Nephron (organoid): ENCODE results near the gene TXNDC9.
"Not testable (repeated sequence)": the region's sequence is repeated elsewhere in the genome, so short reads cannot be mapped to it uniquely, and the experiment has no call there.

Experiments
- H3K27ac Mint-ChIP-seq, 3 experiments: 2 replicates each; pipeline ENCODE4 v1.8.0; 2020; ENCODE audit warnings: mixed read lengths in 3 of 3, mild to moderate bottlenecking in 2 of 3, moderate library complexity in 1 of 3
- H3K27me3 Mint-ChIP-seq: 2 replicates; pipeline ENCODE4 v1.8.0; 2021; ENCODE audit warnings: low read depth, mild to moderate bottlenecking, moderate library complexity, mixed read lengths
- H3K36me3 Mint-ChIP-seq: 2 replicates; pipeline ENCODE4 v1.8.0; 2020; ENCODE audit warnings: low read depth, mixed read lengths
- H3K4me1 Mint-ChIP-seq: 2 replicates; pipeline ENCODE4 v1.8.0; 2020; ENCODE audit warnings: mixed read lengths
- H3K4me3 Mint-ChIP-seq, 3 experiments: 2 replicates each; pipeline ENCODE4 v1.8.0; 2020; ENCODE audit warnings: mild to moderate bottlenecking in 3 of 3, mixed read lengths in 3 of 3, moderate library complexity in 2 of 3
- H3K9me3 Mint-ChIP-seq: 2 replicates; pipeline ENCODE4 v1.8.0; 2020; ENCODE audit warnings: mixed read lengths
- TF ChIP-seq, protein P1 (sequence below), 3 experiments: fragments of 200-600 bp; sonication (generic); IDR thresholded peaks; one replicate each; pipeline ENCODE4 v1.5.0; 2021; ENCODE audit warnings: antibody characterized with exemption in 3 of 3; ENCODE audit not compliant: unreplicated experiment in 3 of 3

Gene TXNDC9

DNA sequence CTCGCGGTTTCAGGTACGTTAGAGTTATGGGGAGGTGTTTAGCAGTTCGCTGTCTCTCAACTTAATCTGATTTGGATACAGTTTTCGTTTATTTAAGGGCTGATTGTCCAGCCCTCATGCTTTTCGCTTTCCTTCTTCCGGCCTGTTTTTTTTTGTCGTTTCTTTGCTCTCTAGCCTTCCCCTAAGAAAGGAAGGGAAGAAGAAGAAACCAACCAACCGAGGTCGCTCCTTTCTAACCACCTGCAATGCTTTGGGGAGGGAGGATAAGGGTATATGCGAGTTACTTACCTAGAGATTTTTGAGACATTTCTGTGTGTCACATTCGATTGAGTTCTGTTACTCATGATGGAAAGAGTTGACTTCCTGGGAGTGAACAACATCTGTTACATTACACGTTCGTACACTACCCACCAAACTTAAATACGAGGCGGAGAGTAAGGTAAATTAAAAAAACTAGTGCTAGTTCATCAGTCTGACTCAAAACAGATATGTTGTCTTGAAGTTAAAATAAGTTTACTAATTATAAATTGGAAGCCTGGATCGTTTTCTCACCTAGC is 2.0 kb upstream of the TXNDC9 start:
- Mint-ChIP-seq H3K9me3 (no peaks in the 10 kb centered on the region), H3K36me3 (peaks cover under 1% of the 10 kb centered on the region), H3K27me3 (no peaks in the 10 kb centered on the region), H3K4me1 (peaks cover 6% of the 10 kb centered on the region), H3K4me3 (no peak overlapping the region), H3K27ac (no peak overlapping the region)
- TF ChIP-seq, protein P1, sequence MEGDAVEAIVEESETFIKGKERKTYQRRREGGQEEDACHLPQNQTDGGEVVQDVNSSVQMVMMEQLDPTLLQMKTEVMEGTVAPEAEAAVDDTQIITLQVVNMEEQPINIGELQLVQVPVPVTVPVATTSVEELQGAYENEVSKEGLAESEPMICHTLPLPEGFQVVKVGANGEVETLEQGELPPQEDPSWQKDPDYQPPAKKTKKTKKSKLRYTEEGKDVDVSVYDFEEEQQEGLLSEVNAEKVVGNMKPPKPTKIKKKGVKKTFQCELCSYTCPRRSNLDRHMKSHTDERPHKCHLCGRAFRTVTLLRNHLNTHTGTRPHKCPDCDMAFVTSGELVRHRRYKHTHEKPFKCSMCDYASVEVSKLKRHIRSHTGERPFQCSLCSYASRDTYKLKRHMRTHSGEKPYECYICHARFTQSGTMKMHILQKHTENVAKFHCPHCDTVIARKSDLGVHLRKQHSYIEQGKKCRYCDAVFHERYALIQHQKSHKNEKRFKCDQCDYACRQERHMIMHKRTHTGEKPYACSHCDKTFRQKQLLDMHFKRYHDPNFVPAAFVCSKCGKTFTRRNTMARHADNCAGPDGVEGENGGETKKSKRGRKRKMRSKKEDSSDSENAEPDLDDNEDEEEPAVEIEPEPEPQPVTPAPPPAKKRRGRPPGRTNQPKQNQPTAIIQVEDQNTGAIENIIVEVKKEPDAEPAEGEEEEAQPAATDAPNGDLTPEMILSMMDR (IDR thresholded peaks at IDR 0.05; ENCODE audit: unreplicated experiment in 3 of 3), result no peak

GRCh38 chr2:99337113-99338028 is 1.2 kb upstream of the TXNDC9 start, which contains the start of gene EIF5B:
TSS of gene EIF5B (plus strand) at chr2:99337389. CDS start at chr2:99337555, 166 bp downstream.
- Mint-ChIP-seq H3K4me3 (no peak within 1 kb of the TSS), H3K27me3 (no peaks in the 10 kb centered on the region), H3K27ac (no peak within 1 kb of the TSS), H3K9me3 (no peaks in the 10 kb centered on the region), H3K4me1 (peaks cover 6% of the 10 kb centered on the region), H3K36me3 (peaks cover 8% of the 10 kb centered on the region)
- TF ChIP-seq, protein P1 (IDR thresholded peaks at IDR 0.05; ENCODE audit: unreplicated experiment in 3 of 3), result peak; percentile 63 to 74 (median 65)

DNA sequence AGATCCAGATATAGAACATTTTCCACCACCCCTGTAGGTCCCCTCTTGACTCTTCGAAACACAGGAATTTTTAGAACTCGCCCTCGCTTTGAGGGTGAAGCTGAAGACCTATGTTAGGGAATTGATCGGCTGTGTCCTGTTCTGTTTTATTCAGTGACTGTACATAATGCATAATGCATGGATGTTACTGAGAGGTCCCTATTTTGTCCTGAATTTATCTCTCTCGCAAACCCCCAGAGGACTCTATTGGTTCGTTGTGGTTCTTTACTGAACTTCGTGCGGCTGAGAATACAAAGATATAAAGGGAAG is 625 bp upstream of the TXNDC9 start:
- Mint-ChIP-seq H3K36me3 (peaks cover 14% of the 10 kb centered on the region), H3K27me3 (no peaks in the 10 kb centered on the region), H3K9me3 (no peaks in the 10 kb centered on the region), H3K4me3 (no peak overlapping the region), H3K4me1 (peaks cover 6% of the 10 kb centered on the region), H3K27ac (no peak overlapping the region)
- TF ChIP-seq, protein P1 (IDR thresholded peaks at IDR 0.05; ENCODE audit: unreplicated experiment in 3 of 3), result no peak

GRCh38 chr2:99325384-99325783 is 10.7 kb downstream of the TXNDC9 start:
- Mint-ChIP-seq H3K36me3 (peaks cover 65% of the 10 kb centered on the region), H3K9me3 (no peaks in the 10 kb centered on the region), H3K4me1 (no peaks in the 10 kb centered on the region), H3K27ac (no peak overlapping the region), H3K27me3 (no peaks in the 10 kb centered on the region), H3K4me3 (no peak overlapping the region)
- TF ChIP-seq, protein P1 (IDR thresholded peaks at IDR 0.05; ENCODE audit: unreplicated experiment in 3 of 3), result no peak

DNA sequence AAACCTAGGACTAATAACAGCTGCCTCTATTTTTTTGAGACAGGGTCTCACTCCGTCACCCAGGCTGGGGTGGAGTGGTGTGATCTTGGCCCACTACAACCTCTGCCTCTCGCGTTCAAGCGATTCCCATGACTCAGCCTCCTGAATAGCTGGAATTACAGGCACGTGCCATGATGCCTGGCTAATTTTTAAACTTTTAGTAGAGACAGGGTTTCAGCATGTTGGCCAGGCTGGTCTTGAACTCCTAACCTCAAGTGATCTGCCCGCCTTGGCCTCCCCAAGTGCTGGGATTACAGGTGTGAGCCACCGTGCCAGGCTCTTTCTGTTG is 18.3 kb downstream of the TXNDC9 start:
- H3K4me3 Mint-ChIP-seq, H3K4me1 Mint-ChIP-seq, H3K9me3 Mint-ChIP-seq, H3K27me3 Mint-ChIP-seq: not testable (repeated sequence)
- Mint-ChIP-seq H3K36me3 (peaks cover 60% of the 10 kb centered on the region), H3K27ac (peak overlapping the region in 1 of 3 experiments; percentile 79)

DNA sequence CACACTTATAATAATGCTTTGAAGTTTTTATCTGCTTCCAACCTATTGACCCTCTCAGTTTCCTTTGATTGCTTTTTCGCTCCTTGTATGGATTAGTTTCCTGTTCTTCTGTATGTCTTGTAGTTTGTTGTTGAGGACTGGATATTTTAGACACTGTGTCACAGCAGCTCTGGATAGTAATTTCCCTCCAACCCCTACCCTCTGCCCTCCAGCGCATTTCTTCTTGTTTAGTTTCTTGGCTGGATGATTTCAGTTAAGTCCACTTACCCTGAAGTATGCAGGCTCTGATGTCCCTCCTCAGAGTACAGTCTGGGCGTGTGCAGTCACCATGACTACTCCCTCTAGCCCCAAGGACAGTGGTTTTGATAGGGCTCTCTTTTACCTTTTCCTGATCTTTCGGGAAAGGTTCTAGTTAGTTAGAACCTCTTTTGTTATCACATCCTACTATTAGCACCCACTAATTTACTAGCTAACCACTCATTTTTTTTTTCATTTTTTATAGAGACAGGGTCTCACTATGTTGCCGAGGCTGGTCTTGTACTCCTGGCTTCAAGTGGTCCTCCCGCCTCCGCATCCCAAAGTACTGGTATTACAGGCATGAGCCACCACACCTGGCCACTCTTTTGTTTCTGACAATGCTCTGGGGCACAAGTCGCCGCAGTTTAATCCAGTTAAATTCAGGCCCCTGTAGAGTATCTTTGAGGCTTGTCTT is 18.8 kb downstream of the TXNDC9 start:
- Mint-ChIP-seq H3K9me3 (peaks cover 4% of the 10 kb centered on the region), H3K4me1 (no peaks in the 10 kb centered on the region), H3K4me3 (no peak overlapping the region), H3K27me3 (no peaks in the 10 kb centered on the region), H3K36me3 (peaks cover 58% of the 10 kb centered on the region), H3K27ac (peak overlapping the region in 2 of 3 experiments; percentile 30 to 79)
- TF ChIP-seq, protein P1 (IDR thresholded peaks at IDR 0.05; ENCODE audit: unreplicated experiment in 3 of 3), result no peak

- not testable (repeated sequence) for H3K9me3 Mint-ChIP-seq, H3K4me1 Mint-ChIP-seq, H3K27me3 Mint-ChIP-seq, H3K4me3 Mint-ChIP-seq
- Mint-ChIP-seq H3K36me3 (peaks cover 30% of the 10 kb centered on the region), H3K27ac (peak within 1 kb of the TSS; percentile 23 to 93 (median 82))
Observed at GRCh38 chr2:99301097-99301496, 35.0 kb downstream of the TXNDC9 start, which contains the start of gene LYG1. TSS of gene LYG1 (minus strand) at chr2:99301197. CDS start at chr2:99295670, 5,527 bp downstream.
